Ectodermal cell (in vitro differentiated cells): Measurements from ENCODE around the gene SIDT1.

Source experiments
- H3K27ac ChIP-seq: 2 replicates; pipeline ENCODE4 v1.7.0; 2013; ENCODE audit warnings: mild to moderate bottlenecking, low read depth, low read length; ENCODE audit not compliant: insufficient read depth, poor library complexity, severe bottlenecking
- H3K27me3 ChIP-seq: 2 replicates; pipeline ENCODE4 v1.7.0; 2013; ENCODE audit warnings: mild to moderate bottlenecking, low read length; ENCODE audit not compliant: insufficient read depth, control insufficient read depth, poor library complexity, severe bottlenecking
- H3K36me3 ChIP-seq: one replicate; pipeline ENCODE4 v1.7.0; 2013; ENCODE audit warnings: low read length; ENCODE audit not compliant: control insufficient read depth, insufficient read depth
- H3K4me1 ChIP-seq: one replicate; pipeline ENCODE4 v1.7.0; 2013; ENCODE audit warnings: low read length; ENCODE audit not compliant: control insufficient read depth, insufficient read depth
- H3K4me3 ChIP-seq: 2 replicates; pipeline ENCODE4 v1.7.0; 2013; ENCODE audit warnings: low read depth, low read length, control low read depth; ENCODE audit not compliant: insufficient read depth
- H3K9me3 ChIP-seq: 2 replicates; pipeline ENCODE4 v1.7.0; 2013; ENCODE audit warnings: mild to moderate bottlenecking, low read length, moderate library complexity; ENCODE audit not compliant: control insufficient read depth
- WGBS, 2 experiments: methylation state at CpG; one replicate each; pipeline ENCODE4 v1.1.7; 2013; ENCODE audit warnings: missing lambda C conversion rate in 2 of 2; 5-methylcytosine and 5-hydroxymethylcytosine counted together

SIDT1 gene

GRCh38 chr3:113560271-113560670 is 27.9 kb downstream of the SIDT1 start:
- H3K4me1 ChIP-seq, result no peaks in the 10 kb centered on the region
- H3K27ac ChIP-seq, result no peak overlapping the region
- H3K36me3 ChIP-seq, result no peaks in the 10 kb centered on the region
- H3K4me3 ChIP-seq, result no peak overlapping the region
- 74 to 87% methylated on average over 3 to 6 of the region's 6 CpGs for WGBS, 2 experiments
- no peaks in the 10 kb centered on the region for H3K9me3 ChIP-seq
- H3K27me3 ChIP-seq, result no peaks in the 10 kb centered on the region

- H3K27ac ChIP-seq, result no peak overlapping the region
These were observed 28.7 kb downstream of the SIDT1 start for GRCh38 chr3:113560831-113561623.

DNA sequence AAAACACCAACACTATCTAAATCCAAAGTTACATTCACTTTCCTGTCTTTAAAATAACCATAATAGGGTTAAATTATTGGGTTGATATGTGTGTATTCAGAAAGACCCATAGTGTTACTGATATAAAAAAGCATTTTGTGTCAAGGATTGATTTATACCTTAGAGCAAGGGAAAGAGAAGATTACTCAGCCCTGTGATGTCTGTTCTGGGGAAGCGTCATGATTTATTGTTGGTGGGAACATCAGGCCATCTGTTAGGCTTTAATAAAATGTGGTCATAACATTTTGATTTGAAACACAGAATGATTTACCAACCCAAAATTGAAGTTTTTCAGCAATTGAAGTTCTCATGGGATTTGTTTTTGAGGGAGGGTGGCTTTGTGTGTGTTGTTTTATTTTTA is 33.2 kb downstream of the SIDT1 start:
- H3K9me3 ChIP-seq, result no peaks in the 10 kb centered on the region
- no peaks in the 10 kb centered on the region for H3K4me1 ChIP-seq
- 89 to 97% methylated on average over 1 of the region's 1 CpG for WGBS, 2 experiments
- no peak overlapping the region for H3K27ac ChIP-seq
- no peaks in the 10 kb centered on the region for H3K27me3 ChIP-seq
- H3K4me3 ChIP-seq, result no peak overlapping the region
- H3K36me3 ChIP-seq, result no peaks in the 10 kb centered on the region

More at GRCh38 chr3:113560831-113561623, 28.7 kb downstream of the SIDT1 start:
- Histone ChIP-seq H3K9me3 (no peaks in the 10 kb centered on the region), H3K27me3 (no peaks in the 10 kb centered on the region), H3K4me1 (no peaks in the 10 kb centered on the region), H3K4me3 (no peak overlapping the region), H3K36me3 (no peaks in the 10 kb centered on the region)
- 89 to 94% methylated on average over 3 of the region's 4 CpGs for WGBS, 2 experiments

- H3K27ac ChIP-seq, result no peak overlapping the region
- WGBS, 2 experiments, result 95 to 99% methylated on average over 3 of the region's 3 CpGs
- no peaks in the 10 kb centered on the region for H3K36me3 ChIP-seq
- no peak overlapping the region for H3K4me3 ChIP-seq
- peaks cover 7% of the 10 kb centered on the region for H3K4me1 ChIP-seq
- H3K27me3 ChIP-seq, result no peaks in the 10 kb centered on the region
- no peaks in the 10 kb centered on the region for H3K9me3 ChIP-seq
These were observed 37.8 kb downstream of the SIDT1 start for GRCh38 chr3:113570158-113570557.

- Histone ChIP-seq H3K4me1 (peaks cover 7% of the 10 kb centered on the region), H3K4me3 (no peak overlapping the region), H3K9me3 (no peaks in the 10 kb centered on the region), H3K36me3 (no peaks in the 10 kb centered on the region), H3K27me3 (no peaks in the 10 kb centered on the region), H3K27ac (no peak overlapping the region)
- 83 to 86% methylated on average over 2 of the region's 2 CpGs for WGBS, 2 experiments
These were observed 39.0 kb downstream of the SIDT1 start for GRCh38 chr3:113571360-113571759.

DNA sequence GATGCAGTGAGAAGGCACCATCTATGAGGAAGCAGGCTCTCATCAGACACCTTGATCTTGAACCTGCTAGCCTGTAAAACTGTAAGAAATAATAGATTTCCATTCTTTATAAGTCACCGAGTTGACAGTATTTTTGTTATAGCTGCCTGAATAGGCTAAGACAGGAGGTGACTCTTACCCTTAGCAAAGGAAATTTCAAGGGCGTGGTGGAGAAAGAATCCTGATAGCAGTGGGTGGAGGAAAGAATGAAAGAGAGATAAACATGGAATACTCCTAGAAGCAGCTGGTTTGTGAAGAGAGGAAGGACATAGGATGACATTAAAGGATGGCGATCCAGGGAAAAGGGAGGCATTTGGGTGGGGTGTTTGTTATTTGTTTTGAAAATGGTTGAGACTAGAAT is 41.4 kb downstream of the SIDT1 start:
- no peaks in the 10 kb centered on the region for H3K36me3 ChIP-seq
- H3K27me3 ChIP-seq, result no peaks in the 10 kb centered on the region
- no peak overlapping the region for H3K27ac ChIP-seq
- no peak overlapping the region for H3K4me3 ChIP-seq
- H3K4me1 ChIP-seq, result peaks cover 7% of the 10 kb centered on the region
- no peaks in the 10 kb centered on the region for H3K9me3 ChIP-seq
- 96% methylated on average over 3 of the region's 3 CpGs for WGBS, 2 experiments

DNA sequence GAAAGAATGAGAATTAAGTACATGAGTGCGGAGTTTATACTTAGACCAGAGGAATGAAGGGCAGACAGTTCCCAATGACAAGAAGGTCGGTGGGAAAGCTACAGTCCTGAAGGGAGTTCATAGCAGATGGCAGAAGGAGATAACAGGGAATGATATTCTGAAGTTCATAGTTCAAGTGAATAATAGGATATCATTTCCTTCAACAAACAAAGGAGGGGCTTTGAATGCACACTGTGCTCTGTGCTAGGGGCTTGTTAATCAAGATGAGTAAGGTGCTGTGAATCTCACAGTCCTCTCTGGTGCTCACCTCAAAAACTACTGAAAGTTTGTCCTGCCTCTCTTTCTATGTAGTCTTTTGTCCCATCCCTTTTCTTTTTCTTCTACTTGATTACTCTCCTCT is 41.9 kb downstream of the SIDT1 start:
- Histone ChIP-seq H3K4me1 (peaks cover 7% of the 10 kb centered on the region), H3K9me3 (no peaks in the 10 kb centered on the region), H3K36me3 (no peaks in the 10 kb centered on the region), H3K27me3 (no peaks in the 10 kb centered on the region), H3K4me3 (no peak overlapping the region), H3K27ac (no peak overlapping the region)
- 90 to 91% methylated on average over 2 of the region's 2 CpGs for WGBS, 2 experiments

- 41 to 42% methylated on average over 4 of the region's 4 CpGs for WGBS, 2 experiments
- no peaks in the 10 kb centered on the region for H3K36me3 ChIP-seq
These were observed 42.9 kb downstream of the SIDT1 start for GRCh38 chr3:113575206-113575605.

GRCh38 chr3:113585228-113585627 is 52.9 kb downstream of the SIDT1 start:
- Histone ChIP-seq H3K27me3 (no peaks in the 10 kb centered on the region), H3K36me3 (no peaks in the 10 kb centered on the region), H3K4me3 (no peak overlapping the region), H3K9me3 (no peaks in the 10 kb centered on the region), H3K27ac (no peak overlapping the region), H3K4me1 (peaks cover 14% of the 10 kb centered on the region)
- 81 to 83% methylated on average over 1 of the region's 1 CpG for WGBS, 2 experiments

More at GRCh38 chr3:113575206-113575605, 42.9 kb downstream of the SIDT1 start:
- no peak overlapping the region for H3K27ac ChIP-seq
- H3K4me3 ChIP-seq, result no peak overlapping the region
- H3K4me1 ChIP-seq, result peaks cover 7% of the 10 kb centered on the region
- H3K9me3 ChIP-seq, result no peaks in the 10 kb centered on the region
- no peaks in the 10 kb centered on the region for H3K27me3 ChIP-seq

- WGBS, 2 experiments, result 25 to 30% methylated on average over 3 of the region's 3 CpGs
- Histone ChIP-seq H3K4me3 (no peak overlapping the region), H3K27me3 (no peaks in the 10 kb centered on the region), H3K27ac (no peak overlapping the region), H3K9me3 (no peaks in the 10 kb centered on the region), H3K4me1 (peaks cover 14% of the 10 kb centered on the region), H3K36me3 (no peaks in the 10 kb centered on the region)
These were observed 53.4 kb downstream of the SIDT1 start for GRCh38 chr3:113585720-113586119.
